GM12878 (cell line): ENCODE data around the gene AKT1S1. TPM values are rescaled to one million over a fixed set of nuclear protein-coding genes. Genes with fewer than 3 reads are reported as not detected.

Experiments
- ATAC-seq: fragments of 200-7000 bp; cut with Tn5 transposase; 3 replicates; pipeline ENCODE4 v1.9.1; 2020; ENCODE audit warnings: mild to moderate bottlenecking, moderate library complexity
- BruUV-seq: library from RNA; stranded (reverse); fragments of 400-500 nt; replicated peaks from 2 replicates; lab custom pipeline; 2021; lab: Mats Ljungman, UMichigan
- CTCF ChIA-PET: fragments of 300-600 bp; sonication (Branson Sonifier 250); formaldehyde crosslinking; extraction: SDS; loops from one replicate; lab custom pipeline; 2021; ENCODE audit warnings: inconsistent platforms; lab: Yijun Ruan, JAX
- POLR2A ChIA-PET: fragments of 350-600 bp; formaldehyde crosslinking; extraction: SDS; loops from one replicate; lab custom pipeline; 2021; ENCODE audit warnings: inconsistent platforms; lab: Charles Lee
- RAD21 ChIA-PET: fragments of 300-600 bp; sonication (Branson Sonifier 250); formaldehyde crosslinking; loops from one replicate; lab custom pipeline; 2023; ENCODE audit warnings: antibody characterized with exemption; ENCODE audit not compliant: unreplicated experiment; lab: Charles Lee
- SMC1A ChIA-PET: fragments of 300-600 bp; sonication (Branson Sonifier 250); formaldehyde crosslinking; loops from one replicate; lab custom pipeline; 2023; ENCODE audit not compliant: unreplicated experiment, uncharacterized antibody; lab: Charles Lee
- DNase-seq: peaks from one replicate; pipeline ENCODE4 v3.0.0-alpha.2; 2011; ENCODE audit warnings: low read depth, low spot score
- FAIRE-seq: peaks from 3 replicates; lab custom pipeline; 2011; peaks lifted over from hg19 to GRCh38; lab: Jason Lieb, UNC
- H2AFZ ChIP-seq: 2 replicates; pipeline ENCODE4 v1.6.0; 2011; ENCODE audit warnings: low read depth, low read length, control low read depth; ENCODE audit not compliant: control insufficient read depth
- H3K27ac ChIP-seq: 2 replicates; pipeline ENCODE4 v1.5.1; 2011; ENCODE audit warnings: control low read depth; ENCODE audit not compliant: control insufficient read depth, insufficient read depth
- H3K27me3 ChIP-seq, 2 experiments: replicated peaks in 1 of 2; 2 replicates each; pipeline versions ENCODE4 v1.6.0 to v1.6.1; 2011; ENCODE audit warnings: low read length in 1 of 2; ENCODE audit not compliant: control insufficient read depth in 2 of 2, insufficient read depth in 2 of 2
- H3K36me3 ChIP-seq, 2 experiments: 2 replicates each; pipeline ENCODE4 v1.5.1; 2011; ENCODE audit warnings: low read length in 1 of 2; ENCODE audit not compliant: control insufficient read depth in 2 of 2, insufficient read depth in 2 of 2
- H3K4me1 ChIP-seq: 2 replicates; pipeline ENCODE4 v1.6.1; 2011; ENCODE audit warnings: mild to moderate bottlenecking, low read length, moderate library complexity, mixed read lengths; ENCODE audit not compliant: control insufficient read depth, insufficient read depth
- H3K4me2 ChIP-seq: 2 replicates; pipeline ENCODE4 v1.6.0; 2011; ENCODE audit warnings: control low read depth; ENCODE audit not compliant: control insufficient read depth, insufficient read depth
- H3K4me3 ChIP-seq: fragments of 200-600 bp; sonication (generic); 2 replicates; pipeline ENCODE4 v1.5.1; 2016
- H3K79me2 ChIP-seq: 2 replicates; pipeline ENCODE4 v1.6.0; 2011; ENCODE audit warnings: low read length; ENCODE audit not compliant: control insufficient read depth, insufficient read depth
- H3K9ac ChIP-seq: 2 replicates; pipeline ENCODE4 v1.8.0; 2011; ENCODE audit warnings: low read length, control low read depth, mixed read lengths; ENCODE audit not compliant: control insufficient read depth, insufficient read depth
- H3K9me3 ChIP-seq: replicated peaks from 3 replicates; pipeline ENCODE4 v1.5.1; 2011; ENCODE audit warnings: mild to moderate bottlenecking, low read length; ENCODE audit not compliant: control insufficient read depth, insufficient read depth
- H4K20me1 ChIP-seq: 2 replicates; pipeline ENCODE4 v1.6.0; 2011; ENCODE audit not compliant: control insufficient read depth, insufficient read depth
- NFXL1 ChIP-seq: fragments of 450-650 bp; IDR thresholded peaks from 2 replicates; pipeline ENCODE4 v1.6.1; 2017; ENCODE audit warnings: antibody characterized with exemption, mild to moderate bottlenecking, borderline replicate concordance
- NKRF ChIP-seq: fragments of 450-650 bp; conservative IDR thresholded peaks from 2 replicates; pipeline ENCODE4 v1.6.1; 2017; ENCODE audit warnings: mild to moderate bottlenecking, moderate library complexity
- WGBS: methylation state at CpG from one replicate; pipeline ENCODE4 v1.1.6; 2016; ENCODE audit warnings: low lambda C conversion rate; ENCODE audit not compliant: insufficient replicate concordance, insufficient coverage; ENCODE audit errors: missing lambda C conversion rate; 5-methylcytosine and 5-hydroxymethylcytosine counted together
- in situ Hi-C: fragments of 300-500 bp; cut with MboI; formaldehyde crosslinking; loops from 9 replicates; pipeline ENCODE4 v1.14.3; 2018; ENCODE audit warnings: mixed read lengths
- intact Hi-C: fragments of 100-400 bp; cut with micrococcal nuclease; formaldehyde crosslinking; loops from one replicate; pipeline ENCODE4 v1.14.2; 2022; ENCODE audit not compliant: unreplicated experiment
- polyA plus RNA-seq, 11 experiments: library from polyadenylated mRNA; depleted of rRNA in 4 of 11; unstranded in 6 of 11; stranded (reverse) in 5 of 11; fragments of >200 nt; fragmentation: Nextera tagmentation in 4 of 11; fragmentation: Illumina TruSeq in 1 of 11; extraction: Ambion mirVana in 4 of 11; extraction: Trizol in 1 of 11; gene quantifications; 1 replicate in 1 of 11; 2 replicates in 10 of 11; pipeline versions ENCODE4 v1.2.1 to v1.2.3, GENCODE V29; 2011 to 2016; ENCODE audit warnings: inconsistent platforms in 2 of 11, missing spikeins in 2 of 11, low read depth in 1 of 11
- total RNA-seq, 4 experiments: library from RNA; depleted of rRNA in 3 of 4; stranded (reverse); fragments of >200 nt in 3 of 4; fragmentation: Illumina TruSeq in 1 of 4; extraction: Trizol in 1 of 4; gene quantifications; 2 replicates each; pipeline versions ENCODE4 v1.2.1 to v1.2.3, GENCODE V29; 2013 to 2021

AKT1S1 gene
- total and polyA plus RNA-seq, 10 of the 15 experiments (the other 5 are each of a cell fraction or from before 2014, with no cell fraction given), result 0.43 to 23.0 (median 12.3) TPM

- H3K4me3 ChIP-seq, result no peak overlapping the region
- ChIA-PET CTCF (interaction anchor here (1.0 kb wide), 1 partner anchor 26 kb away, joined by 3 read pairs; no protein-coding TSS in a partner anchor), RAD21 (no interaction called here), SMC1A (no interaction called here), POLR2A (interaction anchor here (1.4 kb wide), 1 partner anchor 24 kb away, joined by 3 read pairs; no protein-coding TSS in a partner anchor)
- ATAC-seq, result no peak
- no peaks in the 10 kb centered on the region for H3K27me3 ChIP-seq
- intact Hi-C loops, result no loop called here
- no peaks in the 10 kb centered on the region for H4K20me1 ChIP-seq
- BruUV-seq, result no TSS peak
- no peaks in the 10 kb centered on the region for H3K79me2 ChIP-seq
- FAIRE-seq, result no peak
- H3K9ac ChIP-seq, result no peak overlapping the region
- no peak for DNase-seq
- WGBS, result 93% methylated on average over 3 of the region's 3 CpGs
- H3K9me3 ChIP-seq, result peaks cover 5% of the 10 kb centered on the region; the same call in 2 of the 3 replicates
- in situ Hi-C loops, result no loop called here
- no peak overlapping the region for H3K4me2 ChIP-seq
- H3K27ac ChIP-seq, result no peak overlapping the region
- H3K4me1 ChIP-seq, result peaks cover 32% of the 10 kb centered on the region
- TF ChIP-seq NFXL1 (no peak), NKRF (no peak)
- peaks cover 0 to 2% of the 10 kb centered on the region in 2 experiments; a peak in 2 of 4 replicates for H3K36me3 ChIP-seq
- H2AFZ ChIP-seq, result no peak overlapping the region
These were observed 31.7 kb downstream of the AKT1S1 start for GRCh38 chr19:49845414-49845813.
